NB4 (cell line): ENCODE results near the gene CD96.

Source experiments
- MYC ChIP-seq: IDR thresholded peaks from 2 replicates; pipeline ENCODE4 v1.6.1; 2011; ENCODE audit warnings: low read depth, low read length
- POLR2A ChIP-seq: IDR thresholded peaks from 2 replicates; pipeline ENCODE4 v1.6.1; 2011; ENCODE audit warnings: mild to moderate bottlenecking; ENCODE audit not compliant: insufficient read length; ENCODE audit errors: extremely low read depth
- TF ChIP-seq, protein P1 (sequence below): IDR thresholded peaks from one replicate; pipeline ENCODE4 v1.5.1; 2012; ENCODE audit warnings: low read depth, low read length
- TF ChIP-seq, protein P2 (sequence below): IDR thresholded peaks from 2 replicates; pipeline ENCODE4 v1.6.1; 2011; ENCODE audit warnings: low read depth, low read length

DNA sequence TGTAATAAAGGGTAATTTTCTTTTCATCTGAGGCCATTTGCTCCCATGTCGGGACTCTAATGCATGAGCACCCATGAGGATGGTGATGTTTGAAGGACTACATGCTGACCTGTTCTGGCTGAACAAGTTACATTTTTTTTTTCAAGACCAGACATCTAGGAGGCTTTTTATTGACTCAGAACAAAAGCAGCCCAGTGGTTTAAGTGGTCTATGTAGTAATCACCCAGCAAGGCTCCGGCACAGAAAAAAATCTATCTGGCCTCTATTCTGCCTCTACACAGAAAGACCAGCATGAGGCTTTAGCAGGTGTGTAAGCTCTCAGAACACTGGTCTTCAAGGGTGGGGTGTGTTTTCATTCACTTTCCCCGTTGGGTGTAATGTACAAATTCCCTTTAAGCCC, 148.2 kb downstream of the CD96 start:
- TF ChIP-seq, protein P1, sequence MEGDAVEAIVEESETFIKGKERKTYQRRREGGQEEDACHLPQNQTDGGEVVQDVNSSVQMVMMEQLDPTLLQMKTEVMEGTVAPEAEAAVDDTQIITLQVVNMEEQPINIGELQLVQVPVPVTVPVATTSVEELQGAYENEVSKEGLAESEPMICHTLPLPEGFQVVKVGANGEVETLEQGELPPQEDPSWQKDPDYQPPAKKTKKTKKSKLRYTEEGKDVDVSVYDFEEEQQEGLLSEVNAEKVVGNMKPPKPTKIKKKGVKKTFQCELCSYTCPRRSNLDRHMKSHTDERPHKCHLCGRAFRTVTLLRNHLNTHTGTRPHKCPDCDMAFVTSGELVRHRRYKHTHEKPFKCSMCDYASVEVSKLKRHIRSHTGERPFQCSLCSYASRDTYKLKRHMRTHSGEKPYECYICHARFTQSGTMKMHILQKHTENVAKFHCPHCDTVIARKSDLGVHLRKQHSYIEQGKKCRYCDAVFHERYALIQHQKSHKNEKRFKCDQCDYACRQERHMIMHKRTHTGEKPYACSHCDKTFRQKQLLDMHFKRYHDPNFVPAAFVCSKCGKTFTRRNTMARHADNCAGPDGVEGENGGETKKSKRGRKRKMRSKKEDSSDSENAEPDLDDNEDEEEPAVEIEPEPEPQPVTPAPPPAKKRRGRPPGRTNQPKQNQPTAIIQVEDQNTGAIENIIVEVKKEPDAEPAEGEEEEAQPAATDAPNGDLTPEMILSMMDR, result no peak
- TF ChIP-seq POLR2A (no peak), MYC (no peak)
- TF ChIP-seq, protein P2, sequence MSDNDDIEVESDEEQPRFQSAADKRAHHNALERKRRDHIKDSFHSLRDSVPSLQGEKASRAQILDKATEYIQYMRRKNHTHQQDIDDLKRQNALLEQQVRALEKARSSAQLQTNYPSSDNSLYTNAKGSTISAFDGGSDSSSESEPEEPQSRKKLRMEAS, result no peak
